Measurements from ENCODE around the gene TSHZ3.

- TF ChIP-seq SP1 (IDR thresholded peaks at IDR 0.05) (no peak), BHLHE40 (IDR thresholded peaks at IDR 0.05; ENCODE audit: borderline replicate concordance) (no peak), FOXA1 (IDR thresholded peaks at IDR 0.05) (no peak), ELF4 (IDR thresholded peaks at IDR 0.05) (no peak), ZNF384 (IDR thresholded peaks at IDR 0.05) (no peak), SUZ12 (IDR thresholded peaks at IDR 0.05) (no peak), CTBP1 (IDR thresholded peaks at IDR 0.05; ENCODE audit: borderline replicate concordance) (no peak), TARDBP (IDR thresholded peaks at IDR 0.05) (no peak), FOXM1 (IDR thresholded peaks at IDR 0.05; ENCODE audit: borderline replicate concordance) (no peak), FOXK2 (IDR thresholded peaks at IDR 0.05) (no peak), NFRKB (IDR thresholded peaks at IDR 0.05) (no peak)
- TF ChIP-seq, protein P1, sequence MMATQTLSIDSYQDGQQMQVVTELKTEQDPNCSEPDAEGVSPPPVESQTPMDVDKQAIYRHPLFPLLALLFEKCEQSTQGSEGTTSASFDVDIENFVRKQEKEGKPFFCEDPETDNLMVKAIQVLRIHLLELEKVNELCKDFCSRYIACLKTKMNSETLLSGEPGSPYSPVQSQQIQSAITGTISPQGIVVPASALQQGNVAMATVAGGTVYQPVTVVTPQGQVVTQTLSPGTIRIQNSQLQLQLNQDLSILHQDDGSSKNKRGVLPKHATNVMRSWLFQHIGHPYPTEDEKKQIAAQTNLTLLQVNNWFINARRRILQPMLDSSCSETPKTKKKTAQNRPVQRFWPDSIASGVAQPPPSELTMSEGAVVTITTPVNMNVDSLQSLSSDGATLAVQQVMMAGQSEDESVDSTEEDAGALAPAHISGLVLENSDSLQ (IDR thresholded peaks at IDR 0.05), result no peak
These were observed 18.5 kb downstream of the TSHZ3 start for GRCh38 chr19:31330761-31331160.

Data from HEK293T (cell line).